Activated CD4-positive, alpha-beta T cell treated with anti-CD3 and anti-CD28 coated beads for 36 hours (primary cell): ENCODE data around the gene ENDOU. TPM values are rescaled to one million over a fixed set of nuclear protein-coding genes. Genes with fewer than 3 reads are reported as not detected.
"Not testable (repeated sequence)": the region's sequence is repeated elsewhere in the genome, so short reads cannot be mapped to it uniquely, and the experiment has no call there.

ENCODE experiments used
- ATAC-seq: fragments of 200-7000 bp; cut with Tn5 transposase; one replicate; pipeline ENCODE4 v1.10.0; 2021; ENCODE audit warnings: mild to moderate bottlenecking, moderate library complexity
- CTCF ChIA-PET: fragments of 350-600 bp; sonication (Branson Sonifier 250); formaldehyde crosslinking; loops from one replicate; lab custom pipeline; 2021; ENCODE audit warnings: antibody characterized with exemption; lab: Charles Lee
- POLR2A ChIA-PET: fragments of 350-600 bp; sonication (Branson Sonifier 250); formaldehyde crosslinking; loops from one replicate; lab custom pipeline; 2021; ENCODE audit warnings: antibody characterized with exemption, inconsistent platforms; lab: Charles Lee
- DNase-seq: peaks from one replicate; pipeline ENCODE4 v3.0.0-alpha.2; 2020
- H3K27ac Mint-ChIP-seq: one replicate; pipeline ENCODE4 v1.8.0; 2021; ENCODE audit warnings: mixed read lengths
- H3K27me3 Mint-ChIP-seq: one replicate; pipeline ENCODE4 v1.8.0; 2021; ENCODE audit warnings: mixed read lengths
- H3K36me3 Mint-ChIP-seq: one replicate; pipeline ENCODE4 v1.8.0; 2021; ENCODE audit warnings: low read depth, mixed read lengths
- H3K4me1 Mint-ChIP-seq: one replicate; pipeline ENCODE4 v1.8.0; 2021; ENCODE audit warnings: mixed read lengths
- H3K4me3 Mint-ChIP-seq: one replicate; pipeline ENCODE4 v1.8.0; 2021; ENCODE audit warnings: mild to moderate bottlenecking, moderate library complexity, mixed read lengths
- H3K9me3 Mint-ChIP-seq: one replicate; pipeline ENCODE4 v1.8.0; 2021; ENCODE audit warnings: low read depth, mixed read lengths
- intact Hi-C, 2 experiments: fragments of 100-400 bp; cut with DNase I in 1 of 2; cut with micrococcal nuclease in 1 of 2; formaldehyde crosslinking; loops; one replicate each; pipeline versions ENCODE4 v1.14.2 to v1.15.1; 2022 to 2024; cut with DNase I, micrococcal nuclease
- total RNA-seq, 2 experiments: library from RNA; stranded (reverse); gene quantifications; one replicate each; pipeline ENCODE4 v1.2.3, GENCODE V29; 2021

The ENDOU gene
- total RNA-seq, 2 experiments from 2014 or later: not detected

- H3K4me3 Mint-ChIP-seq: no peak overlapping the region
- CTCF ChIA-PET: interaction anchor here (0.8 to 2.7 kb wide), 13 partner anchors 18 to 666 kb away, joined by 3 to 23 read pairs (median 5); no protein-coding TSS in a partner anchor
- POLR2A ChIA-PET: no interaction called here
- DNase-seq (no peak), ATAC-seq (no peak)
- peaks cover 10% of the 10 kb centered on the region for H3K4me1 Mint-ChIP-seq
- peaks cover 34% of the 10 kb centered on the region for H3K36me3 Mint-ChIP-seq
- H3K27ac Mint-ChIP-seq: no peak overlapping the region
- intact Hi-C loops: no loop called here
- no peaks in the 10 kb centered on the region for H3K27me3 Mint-ChIP-seq
- H3K9me3 Mint-ChIP-seq: no peaks in the 10 kb centered on the region
Observed at GRCh38 chr12:47687636-47688035, 37.7 kb downstream of the ENDOU start.

- intact Hi-C loops: loop anchor here (1.0 kb wide), 2 partner anchors 35 to 654 kb away; no protein-coding TSS in a partner anchor
- H3K4me3 Mint-ChIP-seq: no peak overlapping the region
- ChIA-PET CTCF (interaction anchor here (0.6 to 2.7 kb wide), 28 partner anchors 9 to 1140 kb away, joined by 3 to 23 read pairs (median 3); no protein-coding TSS in a partner anchor), POLR2A (interaction anchor here (0.6 kb wide), 1 partner anchor 685 kb away, joined by 3 read pairs; no protein-coding TSS in a partner anchor)
- ATAC-seq: no peak
- DNase-seq: peak; percentile 42
- H3K4me1 Mint-ChIP-seq: peaks cover 11% of the 10 kb centered on the region
- H3K9me3 Mint-ChIP-seq: no peaks in the 10 kb centered on the region
- H3K27ac Mint-ChIP-seq: no peak overlapping the region
- no peaks in the 10 kb centered on the region for H3K27me3 Mint-ChIP-seq
- peaks cover 31% of the 10 kb centered on the region for H3K36me3 Mint-ChIP-seq
Observed at GRCh38 chr12:47686645-47687240, 38.5 kb downstream of the ENDOU start.

- H3K4me1 Mint-ChIP-seq: peaks cover 17% of the 10 kb centered on the region
- H3K4me3 Mint-ChIP-seq: no peak overlapping the region
- intact Hi-C loops: no loop called here
- CTCF ChIA-PET: interaction anchor here (0.6 to 2.3 kb wide), 4 partner anchors 11 to 61 kb away, joined by 3 to 8 read pairs (median 3); no protein-coding TSS in a partner anchor
- POLR2A ChIA-PET: no interaction called here
- no peaks in the 10 kb centered on the region for H3K27me3 Mint-ChIP-seq
- H3K36me3 Mint-ChIP-seq: peaks cover 70% of the 10 kb centered on the region
- no peaks in the 10 kb centered on the region for H3K9me3 Mint-ChIP-seq
- no peak overlapping the region for H3K27ac Mint-ChIP-seq
- no peak for DNase-seq
- ATAC-seq: no peak
Observed at GRCh38 chr12:47679785-47680184, 45.5 kb downstream of the ENDOU start.

- H3K27me3 Mint-ChIP-seq: no peaks in the 10 kb centered on the region
- ATAC-seq (peak; percentile 30), DNase-seq (no peak)
- H3K9me3 Mint-ChIP-seq: no peaks in the 10 kb centered on the region
- CTCF ChIA-PET: no interaction called here
- H3K4me1 Mint-ChIP-seq: peaks cover 25% of the 10 kb centered on the region
- POLR2A ChIA-PET: no interaction called here
- H3K4me3 Mint-ChIP-seq: no peak overlapping the region
- intact Hi-C loops: no loop called here
- no peak overlapping the region for H3K27ac Mint-ChIP-seq
- H3K36me3 Mint-ChIP-seq: peaks cover 55% of the 10 kb centered on the region
Observed at GRCh38 chr12:47672068-47672467, 53.2 kb downstream of the ENDOU start.

- H3K9me3 Mint-ChIP-seq, H3K27me3 Mint-ChIP-seq, intact Hi-C loops, POLR2A ChIA-PET, DNase-seq, ATAC-seq, H3K27ac Mint-ChIP-seq, H3K4me3 Mint-ChIP-seq: not testable (repeated sequence)
- Mint-ChIP-seq H3K4me1 (peaks cover 11% of the 10 kb centered on the region), H3K36me3 (peaks cover 38% of the 10 kb centered on the region)
- CTCF ChIA-PET: interaction anchor here (0.6 to 7.6 kb wide), 4 partner anchors 14 to 635 kb away, joined by 3 to 49 read pairs (median 6); no protein-coding TSS in a partner anchor
Observed at GRCh38 chr12:47667935-47668334, 57.4 kb downstream of the ENDOU start.

Other genes with a start within 250 kb of the ENDOU start
- 10 to 100 TPM; 55.3 to 62.8 TPM for gene RPAP3, start 19.5 kb downstream of the ENDOU start, total RNA-seq
- gene RAPGEF3, start 33.4 kb upstream of the ENDOU start, total RNA-seq: under 1 TPM; 0.43 to 0.83 TPM
- 1 to 10 TPM; 5.9 to 8.5 TPM for gene SLC48A1, start 47.7 kb upstream of the ENDOU start, total RNA-seq
- 100 to 1,000 TPM; 331 to 385 TPM for gene HDAC7, start 94.4 kb upstream of the ENDOU start, total RNA-seq
- gene VDR, start 179.5 kb upstream of the ENDOU start, total RNA-seq: 100 to 1,000 TPM; 108 to 124 TPM
- 100 to 1,000 TPM; 159 to 248 TPM for gene TMEM106C, start 238.1 kb upstream of the ENDOU start, total RNA-seq